WTC11 (cell line): ENCODE results near the gene FGFR4. TPM values are rescaled to one million over a fixed set of nuclear protein-coding genes. Genes with fewer than 3 reads are reported as not detected.

Source experiments
- ATAC-seq: fragments of 200-7000 bp; cut with Tn5 transposase; 2 replicates; pipeline ENCODE4 v1.10.0; 2021; ENCODE audit warnings: mild to moderate bottlenecking, moderate library complexity
- CTCF ChIA-PET: fragments of 300-600 bp; sonication (Branson Sonifier 250); formaldehyde crosslinking; loops from one replicate; lab custom pipeline; 2021; ENCODE audit warnings: antibody characterized with exemption; lab: Charles Lee
- POLR2A ChIA-PET: fragments of 350-600 bp; sonication (Branson Sonifier 250); formaldehyde crosslinking; loops from one replicate; lab custom pipeline; 2021; ENCODE audit warnings: antibody characterized with exemption; lab: Charles Lee
- DNase-seq: peaks from one replicate; pipeline ENCODE4 v3.0.0; 2021; ENCODE audit warnings: low spot score
- H3K27ac Mint-ChIP-seq: 2 replicates; pipeline ENCODE4 v1.8.0; 2021; ENCODE audit warnings: mixed read lengths
- H3K27me3 Mint-ChIP-seq: 2 replicates; pipeline ENCODE4 v1.8.0; 2021; ENCODE audit warnings: low read depth, mild to moderate bottlenecking, moderate library complexity, mixed read lengths
- H3K36me3 Mint-ChIP-seq: 2 replicates; pipeline ENCODE4 v1.8.0; 2021; ENCODE audit warnings: mixed read lengths
- H3K4me1 Mint-ChIP-seq: 2 replicates; pipeline ENCODE4 v1.8.0; 2022; ENCODE audit warnings: mixed read lengths
- H3K4me3 Mint-ChIP-seq: 2 replicates; pipeline ENCODE4 v1.8.0; 2021; ENCODE audit warnings: mild to moderate bottlenecking, moderate library complexity, mixed read lengths
- H3K9me3 Mint-ChIP-seq: 2 replicates; pipeline ENCODE4 v1.8.0; 2021; ENCODE audit warnings: mixed read lengths
- EMX1 ChIP-seq: fragments of 250-450 bp; sonication (Bioruptor Pico); IDR thresholded peaks from 2 replicates; pipeline ENCODE4 v1.8.0; 2021; ENCODE audit warnings: mild to moderate bottlenecking
- ERG ChIP-seq: fragments of 250-450 bp; sonication (Bioruptor Pico); IDR thresholded peaks from 2 replicates; pipeline ENCODE4 v1.8.0; 2021; ENCODE audit warnings: mild to moderate bottlenecking
- ESRRA ChIP-seq: sonication (generic); formaldehyde crosslinking; IDR thresholded peaks from 2 replicates; pipeline ENCODE4 v1.8.1; 2022; ENCODE audit warnings: mild to moderate bottlenecking, missing genetic modification reagents, borderline replicate concordance
- FOXJ3 ChIP-seq: sonication (generic); formaldehyde crosslinking; IDR thresholded peaks from 2 replicates; pipeline ENCODE4 v1.9.0; 2021; ENCODE audit warnings: missing genetic modification reagents, mild to moderate bottlenecking, borderline replicate concordance
- FOXK1 ChIP-seq: sonication (generic); formaldehyde crosslinking; IDR thresholded peaks from 2 replicates; pipeline ENCODE4 v1.8.0; 2022; ENCODE audit warnings: mild to moderate bottlenecking, moderate library complexity, missing genetic modification reagents
- FOXP1 ChIP-seq: sonication (generic); formaldehyde crosslinking; IDR thresholded peaks from 2 replicates; pipeline ENCODE4 v1.8.0; 2022; ENCODE audit warnings: missing genetic modification reagents, mild to moderate bottlenecking, moderate library complexity, borderline replicate concordance
- FOXP4 ChIP-seq: sonication (generic); formaldehyde crosslinking; IDR thresholded peaks from 2 replicates; pipeline ENCODE4 v1.8.0; 2022; ENCODE audit warnings: mild to moderate bottlenecking, missing genetic modification reagents
- GABPB1 ChIP-seq: sonication (generic); formaldehyde crosslinking; IDR thresholded peaks from 2 replicates; pipeline ENCODE4 v1.8.1; 2023; ENCODE audit warnings: mild to moderate bottlenecking, missing genetic modification reagents
- GTF2I ChIP-seq: fragments of 250-450 bp; sonication (Bioruptor Pico); conservative IDR thresholded peaks from 2 replicates; pipeline ENCODE4 v1.4.0; 2021; ENCODE audit warnings: mild to moderate bottlenecking
- JUN ChIP-seq: sonication (generic); formaldehyde crosslinking; IDR thresholded peaks from 2 replicates; pipeline ENCODE4 v1.8.0; 2023; ENCODE audit warnings: mild to moderate bottlenecking, missing genetic modification reagents
- MYBL2 ChIP-seq: sonication (generic); formaldehyde crosslinking; IDR thresholded peaks from 2 replicates; pipeline ENCODE4 v1.8.1; 2023; ENCODE audit warnings: mild to moderate bottlenecking, moderate library complexity, missing genetic modification reagents
- NFYB ChIP-seq: sonication (generic); formaldehyde crosslinking; conservative IDR thresholded peaks from 2 replicates; pipeline ENCODE4 v1.8.0; 2022; ENCODE audit warnings: low read depth, missing genetic modification reagents
- RORB ChIP-seq: fragments of 250-450 bp; sonication (Bioruptor Pico); IDR thresholded peaks from 2 replicates; pipeline ENCODE4 v1.9.0; 2021; ENCODE audit warnings: mild to moderate bottlenecking
- SMAD4 ChIP-seq: sonication (generic); formaldehyde crosslinking; IDR thresholded peaks from 2 replicates; pipeline ENCODE4 v1.8.0; 2022; ENCODE audit warnings: mild to moderate bottlenecking, missing genetic modification reagents
- TEAD1 ChIP-seq: sonication (generic); formaldehyde crosslinking; IDR thresholded peaks from 2 replicates; pipeline ENCODE4 v1.8.0; 2022; ENCODE audit warnings: mild to moderate bottlenecking, missing genetic modification reagents
- TP53 ChIP-seq: sonication (generic); formaldehyde crosslinking; IDR thresholded peaks from 2 replicates; pipeline ENCODE4 v1.8.1; 2023; ENCODE audit warnings: mild to moderate bottlenecking, missing genetic modification reagents
- ZBTB21 ChIP-seq: sonication (generic); formaldehyde crosslinking; IDR thresholded peaks from 2 replicates; pipeline ENCODE4 v1.8.1; 2023; ENCODE audit warnings: mild to moderate bottlenecking, missing genetic modification reagents, borderline replicate concordance
- ZNF317 ChIP-seq: sonication (generic); formaldehyde crosslinking; IDR thresholded peaks from 2 replicates; pipeline ENCODE4 v1.8.1; 2023; ENCODE audit warnings: low read depth, mild to moderate bottlenecking, moderate library complexity, missing genetic modification reagents, borderline replicate concordance
- ZSCAN18 ChIP-seq: fragments of 250-450 bp; sonication (Bioruptor Pico); IDR thresholded peaks from 2 replicates; pipeline ENCODE4 v2.1.2; 2022; ENCODE audit warnings: mild to moderate bottlenecking, moderate library complexity
- total RNA-seq: library from RNA; stranded (reverse); gene quantifications from 3 replicates; pipeline ENCODE4 v1.2.3, GENCODE V29; 2021
- TF ChIP-seq, protein P1 (sequence below): sonication (generic); formaldehyde crosslinking; conservative IDR thresholded peaks from 2 replicates; pipeline ENCODE4 v1.8.1; 2022; ENCODE audit warnings: mild to moderate bottlenecking, missing genetic modification reagents
- TF ChIP-seq, protein P2 (sequence below): fragments of 250-450 bp; sonication (Bioruptor Pico); IDR thresholded peaks from 2 replicates; pipeline ENCODE4 v1.9.0; 2021; ENCODE audit warnings: mild to moderate bottlenecking
- TF ChIP-seq, protein P3 (sequence below): sonication (generic); formaldehyde crosslinking; IDR thresholded peaks from 2 replicates; pipeline ENCODE4 v1.8.1; 2022; ENCODE audit warnings: mild to moderate bottlenecking, moderate library complexity, missing genetic modification reagents
- TF ChIP-seq, protein P4 (sequence below): fragments of 250-450 bp; sonication (Bioruptor Pico); IDR thresholded peaks from 2 replicates; pipeline ENCODE4 v1.9.0; 2021; ENCODE audit warnings: moderate library complexity, mild to moderate bottlenecking, inconsistent platforms, borderline replicate concordance
- TF ChIP-seq, protein P5 (sequence below): sonication (generic); formaldehyde crosslinking; IDR thresholded peaks from 2 replicates; pipeline ENCODE4 v1.8.0; 2022; ENCODE audit warnings: missing genetic modification reagents

FGFR4 gene
- total RNA-seq, 1 experiment from 2014 or later = 108 TPM

- Mint-ChIP-seq H3K36me3 (no peaks in the 10 kb centered on the region), H3K9me3 (no peaks in the 10 kb centered on the region), H3K27ac (0 out of 2 replicates have a peak overlapping the region, but pooled peaks have one; percentile 18), H3K4me1 (peaks cover 11% of the 10 kb centered on the region), H3K4me3 (no peak overlapping the region), H3K27me3 (peaks cover 19% of the 10 kb centered on the region)
- peak; percentile 88 for ATAC-seq
- POLR2A ChIA-PET = no interaction called here
- CTCF ChIA-PET = no interaction called here
- peak; percentile 92 for DNase-seq
- TF ChIP-seq GABPB1 (CRISPR knock-in tag) = no peak
- no peak for TF ChIP-seq EMX1 (CRISPR knock-in tag)
- TF ChIP-seq ZSCAN18 (CRISPR knock-in tag) = no peak
- TF ChIP-seq ZNF317 (CRISPR knock-in tag) = peak; percentile 66; the same call in 1 of the 2 replicates
- peak; percentile 98 for TF ChIP-seq FOXP1 (CRISPR knock-in tag)
- TF ChIP-seq SMAD4 (CRISPR knock-in tag) = peak; percentile 92
- TF ChIP-seq ZBTB21 (CRISPR knock-in tag) = peak; percentile 90; the same call in 1 of the 2 replicates
- TF ChIP-seq, protein P1, sequence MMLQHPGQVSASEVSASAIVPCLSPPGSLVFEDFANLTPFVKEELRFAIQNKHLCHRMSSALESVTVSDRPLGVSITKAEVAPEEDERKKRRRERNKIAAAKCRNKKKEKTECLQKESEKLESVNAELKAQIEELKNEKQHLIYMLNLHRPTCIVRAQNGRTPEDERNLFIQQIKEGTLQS (CRISPR knock-in tag) = peak; percentile 80; the same call in 1 of the 2 replicates
- TF ChIP-seq MYBL2 = peak; percentile 90
- peak; percentile 97 for TF ChIP-seq JUN
- peak; percentile 99 for TF ChIP-seq TEAD1 (CRISPR knock-in tag)
- TF ChIP-seq, protein P2, sequence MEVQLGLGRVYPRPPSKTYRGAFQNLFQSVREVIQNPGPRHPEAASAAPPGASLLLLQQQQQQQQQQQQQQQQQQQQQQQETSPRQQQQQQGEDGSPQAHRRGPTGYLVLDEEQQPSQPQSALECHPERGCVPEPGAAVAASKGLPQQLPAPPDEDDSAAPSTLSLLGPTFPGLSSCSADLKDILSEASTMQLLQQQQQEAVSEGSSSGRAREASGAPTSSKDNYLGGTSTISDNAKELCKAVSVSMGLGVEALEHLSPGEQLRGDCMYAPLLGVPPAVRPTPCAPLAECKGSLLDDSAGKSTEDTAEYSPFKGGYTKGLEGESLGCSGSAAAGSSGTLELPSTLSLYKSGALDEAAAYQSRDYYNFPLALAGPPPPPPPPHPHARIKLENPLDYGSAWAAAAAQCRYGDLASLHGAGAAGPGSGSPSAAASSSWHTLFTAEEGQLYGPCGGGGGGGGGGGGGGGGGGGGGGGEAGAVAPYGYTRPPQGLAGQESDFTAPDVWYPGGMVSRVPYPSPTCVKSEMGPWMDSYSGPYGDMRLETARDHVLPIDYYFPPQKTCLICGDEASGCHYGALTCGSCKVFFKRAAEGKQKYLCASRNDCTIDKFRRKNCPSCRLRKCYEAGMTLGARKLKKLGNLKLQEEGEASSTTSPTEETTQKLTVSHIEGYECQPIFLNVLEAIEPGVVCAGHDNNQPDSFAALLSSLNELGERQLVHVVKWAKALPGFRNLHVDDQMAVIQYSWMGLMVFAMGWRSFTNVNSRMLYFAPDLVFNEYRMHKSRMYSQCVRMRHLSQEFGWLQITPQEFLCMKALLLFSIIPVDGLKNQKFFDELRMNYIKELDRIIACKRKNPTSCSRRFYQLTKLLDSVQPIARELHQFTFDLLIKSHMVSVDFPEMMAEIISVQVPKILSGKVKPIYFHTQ (CRISPR knock-in tag) = no peak
- peak; percentile 88; the same call in 1 of the 2 replicates for TF ChIP-seq ESRRA (CRISPR knock-in tag)
- TF ChIP-seq TP53 = peak; percentile 96
- TF ChIP-seq, protein P3, sequence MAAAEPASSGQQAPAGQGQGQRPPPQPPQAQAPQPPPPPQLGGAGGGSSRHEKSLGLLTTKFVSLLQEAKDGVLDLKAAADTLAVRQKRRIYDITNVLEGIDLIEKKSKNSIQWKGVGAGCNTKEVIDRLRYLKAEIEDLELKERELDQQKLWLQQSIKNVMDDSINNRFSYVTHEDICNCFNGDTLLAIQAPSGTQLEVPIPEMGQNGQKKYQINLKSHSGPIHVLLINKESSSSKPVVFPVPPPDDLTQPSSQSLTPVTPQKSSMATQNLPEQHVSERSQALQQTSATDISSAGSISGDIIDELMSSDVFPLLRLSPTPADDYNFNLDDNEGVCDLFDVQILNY = peak; percentile 83
- no peak for TF ChIP-seq ERG (CRISPR knock-in tag)
- TF ChIP-seq RORB = no peak
- TF ChIP-seq NFYB = peak; percentile 99
- TF ChIP-seq FOXK1 (CRISPR knock-in tag) = peak; percentile 94
- TF ChIP-seq, protein P4, sequence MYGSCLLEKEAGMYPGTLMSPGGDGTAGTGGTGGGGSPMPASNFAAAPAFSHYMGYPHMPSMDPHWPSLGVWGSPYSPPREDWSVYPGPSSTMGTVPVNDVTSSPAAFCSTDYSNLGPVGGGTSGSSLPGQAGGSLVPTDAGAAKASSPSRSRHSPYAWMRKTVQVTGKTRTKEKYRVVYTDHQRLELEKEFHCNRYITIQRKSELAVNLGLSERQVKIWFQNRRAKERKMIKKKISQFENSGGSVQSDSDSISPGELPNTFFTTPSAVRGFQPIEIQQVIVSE (CRISPR knock-in tag) = no peak
- TF ChIP-seq, protein P5, sequence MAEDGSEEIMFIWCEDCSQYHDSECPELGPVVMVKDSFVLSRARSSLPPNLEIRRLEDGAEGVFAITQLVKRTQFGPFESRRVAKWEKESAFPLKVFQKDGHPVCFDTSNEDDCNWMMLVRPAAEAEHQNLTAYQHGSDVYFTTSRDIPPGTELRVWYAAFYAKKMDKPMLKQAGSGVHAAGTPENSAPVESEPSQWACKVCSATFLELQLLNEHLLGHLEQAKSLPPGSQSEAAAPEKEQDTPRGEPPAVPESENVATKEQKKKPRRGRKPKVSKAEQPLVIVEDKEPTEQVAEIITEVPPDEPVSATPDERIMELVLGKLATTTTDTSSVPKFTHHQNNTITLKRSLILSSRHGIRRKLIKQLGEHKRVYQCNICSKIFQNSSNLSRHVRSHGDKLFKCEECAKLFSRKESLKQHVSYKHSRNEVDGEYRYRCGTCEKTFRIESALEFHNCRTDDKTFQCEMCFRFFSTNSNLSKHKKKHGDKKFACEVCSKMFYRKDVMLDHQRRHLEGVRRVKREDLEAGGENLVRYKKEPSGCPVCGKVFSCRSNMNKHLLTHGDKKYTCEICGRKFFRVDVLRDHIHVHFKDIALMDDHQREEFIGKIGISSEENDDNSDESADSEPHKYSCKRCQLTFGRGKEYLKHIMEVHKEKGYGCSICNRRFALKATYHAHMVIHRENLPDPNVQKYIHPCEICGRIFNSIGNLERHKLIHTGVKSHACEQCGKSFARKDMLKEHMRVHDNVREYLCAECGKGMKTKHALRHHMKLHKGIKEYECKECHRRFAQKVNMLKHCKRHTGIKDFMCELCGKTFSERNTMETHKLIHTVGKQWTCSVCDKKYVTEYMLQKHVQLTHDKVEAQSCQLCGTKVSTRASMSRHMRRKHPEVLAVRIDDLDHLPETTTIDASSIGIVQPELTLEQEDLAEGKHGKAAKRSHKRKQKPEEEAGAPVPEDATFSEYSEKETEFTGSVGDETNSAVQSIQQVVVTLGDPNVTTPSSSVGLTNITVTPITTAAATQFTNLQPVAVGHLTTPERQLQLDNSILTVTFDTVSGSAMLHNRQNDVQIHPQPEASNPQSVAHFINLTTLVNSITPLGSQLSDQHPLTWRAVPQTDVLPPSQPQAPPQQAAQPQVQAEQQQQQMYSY = peak; percentile 79
- TF ChIP-seq FOXJ3 = no peak
- no peak for TF ChIP-seq GTF2I (CRISPR knock-in tag)
- TF ChIP-seq FOXP4 (CRISPR knock-in tag) = peak; percentile 99
Observed at GRCh38 chr5:177116631-177117373, 30.1 kb downstream of the FGFR4 start.
